Stomach (tissue), 9 donors: ENCODE measurements around the gene LRRC8C. TPM values are rescaled to one million over a fixed set of nuclear protein-coding genes. Genes with fewer than 3 reads are reported as not detected.

Experiments used
- DNase-seq, 2 donors: peaks; one replicate each; pipeline versions ENCODE4 v3.0.0 to v3.0.0-alpha.2; 2013 to 2019
- H3K27ac ChIP-seq, 5 donors: fragments of 200-600 bp in 4 of 5; sonication (generic) in 4 of 5; one replicate each; pipeline ENCODE4 v1.5.1; 2013 to 2019; ENCODE audit warnings: mild to moderate bottlenecking in 1 of 5, moderate library complexity in 1 of 5
- H3K27me3 ChIP-seq, 3 donors: fragments of 200-600 bp; sonication (generic); one replicate each; pipeline ENCODE4 v1.5.1; 2017 to 2019; ENCODE audit warnings: mixed run types in 1 of 3
- H3K36me3 ChIP-seq, 4 donors: fragments of 200-600 bp; sonication (generic); 1 replicate in 3 of 4; 2 replicates in 1 of 4; pipeline ENCODE4 v1.5.1; 2016 to 2019
- H3K4me1 ChIP-seq, 4 donors: fragments of 200-600 bp; sonication (generic); one replicate each; pipeline ENCODE4 v1.5.1; 2016 to 2019
- H3K4me3 ChIP-seq, 4 donors: fragments of 200-600 bp; sonication (generic) in 3 of 4; one replicate each; pipeline ENCODE4 v1.5.1; 2016 to 2019; ENCODE audit warnings: mild to moderate bottlenecking in 1 of 4
- H3K9me3 ChIP-seq, 4 donors: fragments of 200-600 bp; sonication (generic); one replicate each; pipeline ENCODE4 v1.5.1; 2016 to 2019
- EP300 ChIP-seq: sonication (generic); formaldehyde crosslinking; IDR thresholded peaks from one replicate; pipeline ENCODE4 v1.6.1; 2017; ENCODE audit warnings: antibody characterized with exemption
- POLR2A ChIP-seq, 4 donors: fragments of 450-650 bp; IDR thresholded peaks; one replicate each; pipeline ENCODE4 v1.6.1; 2016; ENCODE audit warnings: antibody characterized with exemption in 4 of 4, control low read depth in 2 of 4, mild to moderate bottlenecking in 1 of 4, moderate library complexity in 1 of 4
- POLR2AphosphoS5 ChIP-seq, 3 donors: sonication (generic); formaldehyde crosslinking; IDR thresholded peaks; one replicate each; pipeline ENCODE4 v1.6.1; 2016; ENCODE audit warnings: antibody characterized with exemption in 3 of 3
- WGBS, 5 donors: extraction: QIAGEN DNeasy Blood & Tissue Kit in 3 of 5; methylation state at CpG; one replicate each; pipeline versions ENCODE4 v1.1.5 to v1.1.7; 2013 to 2018; 5-methylcytosine and 5-hydroxymethylcytosine counted together
- intact Hi-C: fragments of 100-400 bp; cut with DNase I; formaldehyde crosslinking; loops from one replicate; pipeline ENCODE4 v1.15.1; 2023; ENCODE audit warnings: low total_unique reads
- polyA plus RNA-seq, 3 donors: library from polyadenylated mRNA; stranded (reverse); fragments of 200-250 nt; gene quantifications; one replicate each; pipeline ENCODE4 v1.2.3, GENCODE V29; 2013
- total RNA-seq, 5 donors: library from RNA; depleted of rRNA; stranded (reverse); fragments of >200 nt; gene quantifications; one replicate each; pipeline versions ENCODE4 v1.1.0 to v1.2.3, GENCODE V29; 2014 to 2016
- TF ChIP-seq, protein P1 (sequence below), 7 experiments: fragments of 450-650 bp in 4 of 7; fragments of 200-600 bp in 3 of 7; sonication (generic) in 3 of 7; IDR thresholded peaks; one replicate each; pipeline ENCODE4 v1.5.1; 2016 to 2019; ENCODE audit warnings: antibody characterized with exemption in 7 of 7, control low read depth in 2 of 7, mild to moderate bottlenecking in 1 of 7
- donor health status: healthy with polysubstance abuse.
- donor health status: Bipolar disorder and iron deficiency.
- donor health status: healthy.

Gene LRRC8C
- total and polyA plus RNA-seq, 8 donors = 0.45 to 14.8 (median 1.4) TPM

- H3K4me3 ChIP-seq = no peak overlapping the region
- H3K36me3 ChIP-seq = no peaks in the 10 kb centered on the region
- TF ChIP-seq POLR2A (IDR thresholded peaks at IDR 0.05) (no peak), POLR2AphosphoS5 (IDR thresholded peaks at IDR 0.05) (no peak), EP300 (no peak)
- TF ChIP-seq, protein P1, sequence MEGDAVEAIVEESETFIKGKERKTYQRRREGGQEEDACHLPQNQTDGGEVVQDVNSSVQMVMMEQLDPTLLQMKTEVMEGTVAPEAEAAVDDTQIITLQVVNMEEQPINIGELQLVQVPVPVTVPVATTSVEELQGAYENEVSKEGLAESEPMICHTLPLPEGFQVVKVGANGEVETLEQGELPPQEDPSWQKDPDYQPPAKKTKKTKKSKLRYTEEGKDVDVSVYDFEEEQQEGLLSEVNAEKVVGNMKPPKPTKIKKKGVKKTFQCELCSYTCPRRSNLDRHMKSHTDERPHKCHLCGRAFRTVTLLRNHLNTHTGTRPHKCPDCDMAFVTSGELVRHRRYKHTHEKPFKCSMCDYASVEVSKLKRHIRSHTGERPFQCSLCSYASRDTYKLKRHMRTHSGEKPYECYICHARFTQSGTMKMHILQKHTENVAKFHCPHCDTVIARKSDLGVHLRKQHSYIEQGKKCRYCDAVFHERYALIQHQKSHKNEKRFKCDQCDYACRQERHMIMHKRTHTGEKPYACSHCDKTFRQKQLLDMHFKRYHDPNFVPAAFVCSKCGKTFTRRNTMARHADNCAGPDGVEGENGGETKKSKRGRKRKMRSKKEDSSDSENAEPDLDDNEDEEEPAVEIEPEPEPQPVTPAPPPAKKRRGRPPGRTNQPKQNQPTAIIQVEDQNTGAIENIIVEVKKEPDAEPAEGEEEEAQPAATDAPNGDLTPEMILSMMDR (IDR thresholded peaks at IDR 0.05) = no peak
- no peaks in the 10 kb centered on the region for H3K27me3 ChIP-seq
- H3K9me3 ChIP-seq = no peaks in the 10 kb centered on the region
- intact Hi-C loops = no loop called here
- no peak overlapping the region for H3K27ac ChIP-seq
- WGBS, 5 donors = 89 to 96% (median 91%) methylated on average over 2 of the region's 2 CpGs
- DNase-seq = no peak
- H3K4me1 ChIP-seq = peaks cover 6 to 48% (median 15%) of the 10 kb centered on the region in 4 donors
Observed at GRCh38 chr1:89723144-89723543, 90.2 kb downstream of the LRRC8C start.

GRCh38 chr1:89723863-89724262 lies 90.9 kb downstream of the LRRC8C start:
- Histone ChIP-seq H3K9me3 (no peaks in the 10 kb centered on the region), H3K4me3 (no peak overlapping the region), H3K36me3 (no peaks in the 10 kb centered on the region), H3K4me1 (peaks cover 6 to 47% (median 15%) of the 10 kb centered on the region in 4 donors), H3K27ac (peak overlapping the region in 2 of 5 donors; percentile 51 to 72), H3K27me3 (no peaks in the 10 kb centered on the region)
- TF ChIP-seq POLR2A (IDR thresholded peaks at IDR 0.05) (no peak), EP300 (no peak), POLR2AphosphoS5 (IDR thresholded peaks at IDR 0.05) (no peak)
- TF ChIP-seq, protein P1 (IDR thresholded peaks at IDR 0.05) = no peak
- intact Hi-C loops = no loop called here
- DNase-seq = peak in 1 of 2 donors; percentile 63
- 54 to 63% (median 57%) methylated on average over 6 of the region's 6 CpGs for WGBS, 5 donors

GRCh38 chr1:89724369-89725010 lies 91.6 kb downstream of the LRRC8C start:
- no peak overlapping the region for H3K4me3 ChIP-seq

GRCh38 chr1:89725011-89725370 lies 92.1 kb downstream of the LRRC8C start:
- peaks cover 2 to 35% (median 8%) of the 10 kb centered on the region in 4 donors for H3K4me1 ChIP-seq
- DNase-seq = peak in 1 of 2 donors; percentile 88
- no peaks in the 10 kb centered on the region for H3K36me3 ChIP-seq
- intact Hi-C loops = no loop called here
- peak overlapping the region; percentile 28 to 72 (median 51) for H3K27ac ChIP-seq
- H3K4me3 ChIP-seq = no peak overlapping the region
- H3K9me3 ChIP-seq = no peaks in the 10 kb centered on the region
- 41 to 75% (median 67%) methylated on average over 4 of the region's 4 CpGs for WGBS, 5 donors
- no peaks in the 10 kb centered on the region for H3K27me3 ChIP-seq
- peak in 1 of 3 donors; percentile 10 for TF ChIP-seq POLR2AphosphoS5 (IDR thresholded peaks at IDR 0.05)
- TF ChIP-seq POLR2A (IDR thresholded peaks at IDR 0.05) = no peak
- TF ChIP-seq, protein P1 (IDR thresholded peaks at IDR 0.05) = no peak
- no peak for TF ChIP-seq EP300

More at GRCh38 chr1:89724369-89725010, 91.6 kb downstream of the LRRC8C start:
- peak overlapping the region; percentile 28 to 72 (median 51) for H3K27ac ChIP-seq
- no peaks in the 10 kb centered on the region for H3K27me3 ChIP-seq
- TF ChIP-seq EP300 (no peak), POLR2AphosphoS5 (IDR thresholded peaks at IDR 0.05) (no peak), POLR2A (IDR thresholded peaks at IDR 0.05) (no peak)
- TF ChIP-seq, protein P1 (IDR thresholded peaks at IDR 0.05) = no peak
- H3K9me3 ChIP-seq = no peaks in the 10 kb centered on the region
- WGBS, 5 donors = 52 to 72% (median 67%) methylated on average over 3 of the region's 3 CpGs
- H3K4me1 ChIP-seq = peaks cover 6 to 40% (median 13%) of the 10 kb centered on the region in 4 donors
- intact Hi-C loops = no loop called here
- DNase-seq = no peak
- no peaks in the 10 kb centered on the region for H3K36me3 ChIP-seq
